Measurements from ENCODE around the gene IL18BP. TPM values are rescaled to one million over a fixed set of nuclear protein-coding genes. Genes with fewer than 3 reads are reported as not detected.

IL18BP gene
- total and polyA plus RNA-seq, 2 donors (not counting 3 experiments of a cell fraction or from before 2014, with no cell fraction given), result 12.9 to 20.1 TPM

- no peaks in the 10 kb centered on the region for H3K9me1 ChIP-seq (replicated peaks; ENCODE audit: control insufficient read depth, extremely low read depth, insufficient read depth, low read length)
- no peak overlapping the region for H2AFZ ChIP-seq (ENCODE audit: low read depth, low read length)
- H3K27ac ChIP-seq (ENCODE audit: insufficient read depth, low read depth, low read length), result no peak overlapping the region
- H3K4me3 ChIP-seq (replicated peaks in 1 of 3; ENCODE audit: insufficient read depth in 1 of 3, low read depth in 1 of 3, low read length in 3 of 3), result no peak overlapping the region
- H3K79me2 ChIP-seq (ENCODE audit: control insufficient read depth, insufficient read depth, low read length), result peaks cover 26% of the 10 kb centered on the region
- dilution Hi-C loops (cut with MboI; ENCODE audit: extremely low pct_ligation_motif_present, low sequenced_read_pairs) (no loop called here), intact Hi-C loops (cut with micrococcal nuclease) (no loop called here)
- H3K36me3 ChIP-seq (ENCODE audit: control insufficient read depth in 2 of 2, extremely low read depth in 1 of 2, insufficient read depth in 2 of 2, low read length in 2 of 2), result peaks cover 5 to 8% of the 10 kb centered on the region in 2 experiments
- POLR2A ChIA-PET, result no interaction called here
- FAIRE-seq, result no peak
- H3K9me3 ChIP-seq (replicated peaks; ENCODE audit: control insufficient read depth, insufficient read depth, low read length), result no peaks in the 10 kb centered on the region
- H3K4me1 ChIP-seq (ENCODE audit: control insufficient read depth, extremely low read depth, insufficient read depth, low read length), result no peaks in the 10 kb centered on the region
- no peak overlapping the region for H3K9ac ChIP-seq (replicated peaks; ENCODE audit: extremely low read depth, insufficient read depth, low read length)
- BruUV-seq (replicated peaks), result no TSS peak
- H4K20me1 ChIP-seq (replicated peaks; ENCODE audit: control insufficient read depth, extremely low read depth, insufficient read depth, low read length), result no peaks in the 10 kb centered on the region
- no peak for DNase-seq (ENCODE audit: low read depth, low spot score)
- CTCF ChIA-PET, result no interaction called here
- H3K4me2 ChIP-seq (ENCODE audit: insufficient read depth, low read length), result no peak overlapping the region
- H3K27me3 ChIP-seq (ENCODE audit: control insufficient read depth in 2 of 2, insufficient read depth in 2 of 2, low read length in 2 of 2), result no peaks in the 10 kb centered on the region
- TF ChIP-seq GATA2 (IDR thresholded peaks at IDR 0.05; ENCODE audit: insufficient read depth, insufficient read length, low read depth, low read length) (no peak), EZH2 (IDR thresholded peaks at IDR 0.05; ENCODE audit: borderline replicate concordance, low read depth, low read length, severe bottlenecking) (no peak), FOS (IDR thresholded peaks at IDR 0.05; ENCODE audit: borderline replicate concordance, insufficient read depth, low read length) (no peak), POLR2AphosphoS5 (IDR thresholded peaks at IDR 0.05; ENCODE audit: insufficient read depth, low read depth, low read length) (no peak), MYC (IDR thresholded peaks at IDR 0.05; ENCODE audit: low read depth, low read length) (no peak), POLR2A (IDR thresholded peaks at IDR 0.05; ENCODE audit: low read depth, low read length) (no peak), CTCF (IDR thresholded peaks at IDR 0.05; ENCODE audit: extremely low read depth in 1 of 2, insufficient read depth in 1 of 2, low read depth in 1 of 2, low read length in 2 of 2) (no peak)
These were observed 8.0 kb upstream of the IL18BP start for GRCh38 chr11:71990701-71991100.
